SK-N-MC (cell line): Measurements from ENCODE around the gene TEX2.
A peak's percentile ranks its signal among the peaks of the same experiment; 100 is the strongest.
"Not testable (repeated sequence)": the region's sequence is repeated elsewhere in the genome, so short reads cannot be mapped to it uniquely, and the experiment has no call there.

Experiments used
- DNase-seq: peaks from one replicate; pipeline ENCODE4 v3.0.0-alpha.2; 2011; ENCODE audit warnings: low read depth, low spot score
- H3K27ac ChIP-seq: fragments of 200-600 bp; sonication (generic); 2 replicates; pipeline ENCODE4 v1.5.1; 2016; ENCODE audit warnings: mixed run types
- H3K36me3 ChIP-seq: fragments of 200-600 bp; sonication (generic); 2 replicates; pipeline ENCODE4 v1.6.1; 2017; ENCODE audit warnings: antibody characterized with exemption, low read length, mixed read lengths; ENCODE audit not compliant: insufficient read depth
- H3K4me3 ChIP-seq: fragments of 200-600 bp; sonication (generic); 2 replicates; pipeline ENCODE4 v1.5.1; 2016
- H3K9ac ChIP-seq: fragments of 200-600 bp; sonication (generic); 2 replicates; pipeline ENCODE4 v1.8.0; 2017; ENCODE audit warnings: mixed run types, mixed read lengths; ENCODE audit not compliant: insufficient read length
- H3K9me3 ChIP-seq: fragments of 200-600 bp; sonication (generic); 2 replicates; pipeline ENCODE4 v1.6.1; 2017; ENCODE audit warnings: low read depth, mild to moderate bottlenecking, antibody characterized with exemption, low read length, moderate library complexity, mixed read lengths
- EZH2 ChIP-seq: fragments of 200-600 bp; sonication (generic); IDR thresholded peaks from one replicate; pipeline ENCODE4 v1.6.1; 2017; ENCODE audit warnings: antibody characterized with exemption
- FOXP2 ChIP-seq: optimal IDR thresholded peaks from 2 replicates; pipeline ENCODE3; 2011; ENCODE audit warnings: mild to moderate bottlenecking, moderate library complexity; ENCODE audit not compliant: insufficient read depth; ENCODE audit errors: extremely low read length, control extremely low read depth
- POLR2AphosphoS5 ChIP-seq: IDR thresholded peaks from 2 replicates; pipeline ENCODE4 v1.6.1; 2012; ENCODE audit warnings: mild to moderate bottlenecking, low read depth, low read length, borderline replicate concordance

The TEX2 gene

GRCh38 chr17:64130559-64131001, 132.5 kb downstream of the TEX2 start:
- Histone ChIP-seq H3K9me3 (no peaks in the 10 kb centered on the region), H3K4me3 (peak overlapping the region; percentile 91), H3K27ac (no peak overlapping the region), H3K36me3 (no peaks in the 10 kb centered on the region), H3K9ac (peak overlapping the region; percentile 31)
- TF ChIP-seq POLR2AphosphoS5 (no peak), EZH2 (no peak), FOXP2 (no peak)
- no peak for DNase-seq

- TF ChIP-seq POLR2AphosphoS5 (peak; percentile 82), FOXP2 (no peak), EZH2 (no peak)
- no peak within 1 kb of the TSS for H3K27ac ChIP-seq
- peak within 1 kb of the TSS; percentile 74 for H3K9ac ChIP-seq
- no peaks in the 10 kb centered on the region for H3K9me3 ChIP-seq
- H3K36me3 ChIP-seq, result no peaks in the 10 kb centered on the region
- peak within 1 kb of the TSS; percentile 91 for H3K4me3 ChIP-seq
- no peak for DNase-seq
Observed at GRCh38 chr17:64129765-64130558, 133.1 kb downstream of the TEX2 start, which contains the start of gene ERN1. Gene ERN1, minus strand, starts transcription at chr17:64130144. Its CDS starts 115 bp downstream, at chr17:64130029.

- peak overlapping the region; percentile 91 for H3K4me3 ChIP-seq
- no peak for DNase-seq
- no peaks in the 10 kb centered on the region for H3K9me3 ChIP-seq
- TF ChIP-seq EZH2 (no peak), FOXP2 (no peak), POLR2AphosphoS5 (no peak)
- H3K36me3 ChIP-seq, result no peaks in the 10 kb centered on the region
- no peak overlapping the region for H3K27ac ChIP-seq
- peak overlapping the region; percentile 74 for H3K9ac ChIP-seq
Observed at GRCh38 chr17:64129515-64129764, 133.6 kb downstream of the TEX2 start.

GRCh38 chr17:64128787-64129514, 134.1 kb downstream of the TEX2 start:
- Histone ChIP-seq H3K9ac (peak overlapping the region; percentile 74), H3K36me3 (no peaks in the 10 kb centered on the region), H3K27ac (no peak overlapping the region), H3K4me3 (peak overlapping the region; percentile 91), H3K9me3 (no peaks in the 10 kb centered on the region)
- no peak for DNase-seq
- TF ChIP-seq EZH2 (no peak), POLR2AphosphoS5 (no peak), FOXP2 (no peak)

GRCh38 chr17:64126918-64127317, 136.1 kb downstream of the TEX2 start:
- Histone ChIP-seq H3K9me3 (no peaks in the 10 kb centered on the region), H3K36me3 (no peaks in the 10 kb centered on the region), H3K4me3 (no peak overlapping the region), H3K27ac (no peak overlapping the region), H3K9ac (no peak overlapping the region)
- no peak for TF ChIP-seq POLR2AphosphoS5
- TF ChIP-seq EZH2, result no peak
- TF ChIP-seq FOXP2, result no peak
- DNase-seq, result no peak

GRCh38 chr17:64125937-64126336, 137.1 kb downstream of the TEX2 start:
- Histone ChIP-seq H3K4me3 (no peak overlapping the region), H3K27ac (no peak overlapping the region), H3K9ac (no peak overlapping the region), H3K36me3 (no peaks in the 10 kb centered on the region), H3K9me3 (no peaks in the 10 kb centered on the region)
- TF ChIP-seq POLR2AphosphoS5 (no peak), FOXP2 (no peak), EZH2 (no peak)
- DNase-seq, result no peak

- H3K27ac ChIP-seq, result no peak overlapping the region
- no peak overlapping the region for H3K4me3 ChIP-seq
- H3K9me3 ChIP-seq, result no peaks in the 10 kb centered on the region
- H3K36me3 ChIP-seq, result no peaks in the 10 kb centered on the region
- no peak for DNase-seq
- no peak overlapping the region for H3K9ac ChIP-seq
- no peak for TF ChIP-seq FOXP2
- TF ChIP-seq POLR2AphosphoS5, result no peak
- no peak for TF ChIP-seq EZH2
Observed at GRCh38 chr17:64124609-64125008, 138.5 kb downstream of the TEX2 start.

- no peaks in the 10 kb centered on the region for H3K36me3 ChIP-seq
- H3K9me3 ChIP-seq, result no peaks in the 10 kb centered on the region
- no peak overlapping the region for H3K9ac ChIP-seq
- no peak overlapping the region for H3K27ac ChIP-seq
- DNase-seq, result no peak
- no peak overlapping the region for H3K4me3 ChIP-seq
- TF ChIP-seq POLR2AphosphoS5, result no peak
- no peak for TF ChIP-seq EZH2
- TF ChIP-seq FOXP2, result no peak
Observed at GRCh38 chr17:64123114-64123513, 139.9 kb downstream of the TEX2 start.

- not testable (repeated sequence) for DNase-seq, H3K36me3 ChIP-seq, H3K27ac ChIP-seq, H3K9ac ChIP-seq, H3K4me3 ChIP-seq, H3K9me3 ChIP-seq
Observed at GRCh38 chr17:64120972-64121786, 141.9 kb downstream of the TEX2 start.
